NCI-H345 treated with DMSO at 0.1 percent for 48 hours (cell line): ENCODE data around the gene TBC1D1.

Experiments used
- DNase-seq: peaks from one replicate; lab custom pipeline; 2025; ENCODE audit not compliant: unreplicated experiment; lab: John Stamatoyannopoulos, UW

The TBC1D1 gene

GRCh38 chr4:37890801-37891259 is at the start of gene TBC1D1:
Gene TBC1D1 (plus strand): TSS chr4:37891084. CDS start chr4:37902096, 11,012 bp downstream.
- DNase-seq = no peak

GRCh38 chr4:37844204-37844603 is 46.7 kb upstream of the TBC1D1 start:
- no peak for DNase-seq

- no peak for DNase-seq
Measured at GRCh38 chr4:37845201-37845600, 45.7 kb upstream of the TBC1D1 start.

- no peak for DNase-seq
Measured at GRCh38 chr4:37847311-37847884, 43.5 kb upstream of the TBC1D1 start.

GRCh38 chr4:37852376-37852775 is 38.5 kb upstream of the TBC1D1 start:
- no peak for DNase-seq

GRCh38 chr4:37858112-37858511 is 32.8 kb upstream of the TBC1D1 start:
- no peak for DNase-seq

- no peak for DNase-seq
Measured at GRCh38 chr4:37858872-37859271, 32.0 kb upstream of the TBC1D1 start.

- no peak for DNase-seq
Measured at GRCh38 chr4:37860266-37860665, 30.6 kb upstream of the TBC1D1 start.

GRCh38 chr4:37862961-37863360 is 27.9 kb upstream of the TBC1D1 start:
- DNase-seq = no peak

- DNase-seq = no peak
Measured at GRCh38 chr4:37864786-37865185, 26.1 kb upstream of the TBC1D1 start.

GRCh38 chr4:37865450-37865849 is 25.4 kb upstream of the TBC1D1 start:
- no peak for DNase-seq

- DNase-seq = no peak
Measured at GRCh38 chr4:37867102-37867501, 23.8 kb upstream of the TBC1D1 start.

- no peak for DNase-seq
Measured at GRCh38 chr4:37868238-37868637, 22.6 kb upstream of the TBC1D1 start.

GRCh38 chr4:37872310-37872988 is 18.4 kb upstream of the TBC1D1 start:
- no peak for DNase-seq

- no peak for DNase-seq
Measured at GRCh38 chr4:37873386-37873785, 17.5 kb upstream of the TBC1D1 start.

GRCh38 chr4:37876156-37876555 is 14.7 kb upstream of the TBC1D1 start:
- no peak for DNase-seq

- no peak for DNase-seq
Measured at GRCh38 chr4:37879365-37879764, 11.5 kb upstream of the TBC1D1 start.

GRCh38 chr4:37881811-37882210 is 9.1 kb upstream of the TBC1D1 start:
- DNase-seq = no peak

GRCh38 chr4:37882665-37883296 is 8.1 kb upstream of the TBC1D1 start:
- DNase-seq = no peak

GRCh38 chr4:37884855-37885487 is 5.9 kb upstream of the TBC1D1 start:
- DNase-seq = no peak

- no peak for DNase-seq
Measured at GRCh38 chr4:37885496-37885895, 5.4 kb upstream of the TBC1D1 start.
